PFSK-1 (cell line): ENCODE measurements around the gene RYR1.

ENCODE experiments used
- FOXP2 ChIP-seq: optimal IDR thresholded peaks from 2 replicates; pipeline ENCODE3; 2011; ENCODE audit warnings: borderline replicate concordance, control low read depth, inconsistent platforms; ENCODE audit not compliant: insufficient read depth; ENCODE audit errors: extremely low read length, extremely low read depth
- POLR2AphosphoS5 ChIP-seq: IDR thresholded peaks from 2 replicates; pipeline ENCODE4 v1.6.1; 2012; ENCODE audit warnings: low read depth, mild to moderate bottlenecking, control low read depth, low read length, moderate library complexity
- SIN3A ChIP-seq: IDR thresholded peaks from 2 replicates; pipeline ENCODE4 v1.6.1; 2012; ENCODE audit warnings: mild to moderate bottlenecking, low read length, moderate library complexity, borderline replicate concordance; ENCODE audit not compliant: insufficient read depth
- TAF1 ChIP-seq: IDR thresholded peaks from 2 replicates; pipeline ENCODE4 v1.6.1; 2012; ENCODE audit warnings: low read length, control low read depth, borderline replicate concordance; ENCODE audit not compliant: insufficient read depth
- TF ChIP-seq, protein P1 (sequence below), 2 experiments: IDR thresholded peaks; 2 replicates each; pipeline versions ENCODE4 v1.6.1 to v1.8.0; 2011 to 2012; ENCODE audit warnings: low read depth in 2 of 2, low read length in 2 of 2, control low read depth in 1 of 2, inconsistent platforms in 1 of 2, mild to moderate bottlenecking in 1 of 2, moderate library complexity in 1 of 2; ENCODE audit not compliant: insufficient read depth in 1 of 2

The RYR1 gene

DNA sequence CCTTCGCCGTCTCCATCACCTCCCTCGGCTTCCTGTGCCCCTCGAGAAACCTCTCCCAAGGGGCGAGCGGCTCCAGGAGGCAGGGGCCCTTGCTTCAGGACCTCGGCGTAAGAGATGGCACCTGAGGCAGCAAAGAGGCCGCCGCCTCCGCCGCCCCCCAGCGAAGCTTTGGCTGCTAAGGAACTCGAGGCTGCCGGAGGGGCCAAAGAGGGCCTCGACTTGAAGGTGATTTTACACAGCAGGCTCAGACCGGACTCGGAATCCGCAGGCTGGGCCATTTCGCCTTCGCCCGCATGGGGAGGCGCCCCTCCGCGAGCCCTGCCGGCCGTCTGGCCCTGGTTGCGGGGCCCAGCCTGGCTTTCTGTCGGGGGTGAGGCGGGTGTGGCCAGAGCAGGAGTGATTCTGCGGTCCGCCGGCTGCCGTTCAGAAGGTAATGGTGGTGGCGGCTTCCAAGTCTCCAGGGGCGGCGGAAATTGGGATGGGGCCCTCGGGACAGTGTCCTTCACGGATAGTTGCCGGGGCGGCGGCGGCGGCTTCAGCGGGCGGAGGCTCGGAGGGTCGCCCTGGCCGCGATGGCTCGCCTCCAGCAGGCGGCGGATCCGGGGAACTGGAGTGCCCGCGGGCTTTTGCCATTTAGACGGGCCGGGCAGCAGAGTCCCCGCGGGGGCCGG lies 47.1 kb upstream of the RYR1 start:
- TF ChIP-seq FOXP2 (no peak), POLR2AphosphoS5 (no peak), SIN3A (no peak), TAF1 (no peak)
- TF ChIP-seq, protein P1, sequence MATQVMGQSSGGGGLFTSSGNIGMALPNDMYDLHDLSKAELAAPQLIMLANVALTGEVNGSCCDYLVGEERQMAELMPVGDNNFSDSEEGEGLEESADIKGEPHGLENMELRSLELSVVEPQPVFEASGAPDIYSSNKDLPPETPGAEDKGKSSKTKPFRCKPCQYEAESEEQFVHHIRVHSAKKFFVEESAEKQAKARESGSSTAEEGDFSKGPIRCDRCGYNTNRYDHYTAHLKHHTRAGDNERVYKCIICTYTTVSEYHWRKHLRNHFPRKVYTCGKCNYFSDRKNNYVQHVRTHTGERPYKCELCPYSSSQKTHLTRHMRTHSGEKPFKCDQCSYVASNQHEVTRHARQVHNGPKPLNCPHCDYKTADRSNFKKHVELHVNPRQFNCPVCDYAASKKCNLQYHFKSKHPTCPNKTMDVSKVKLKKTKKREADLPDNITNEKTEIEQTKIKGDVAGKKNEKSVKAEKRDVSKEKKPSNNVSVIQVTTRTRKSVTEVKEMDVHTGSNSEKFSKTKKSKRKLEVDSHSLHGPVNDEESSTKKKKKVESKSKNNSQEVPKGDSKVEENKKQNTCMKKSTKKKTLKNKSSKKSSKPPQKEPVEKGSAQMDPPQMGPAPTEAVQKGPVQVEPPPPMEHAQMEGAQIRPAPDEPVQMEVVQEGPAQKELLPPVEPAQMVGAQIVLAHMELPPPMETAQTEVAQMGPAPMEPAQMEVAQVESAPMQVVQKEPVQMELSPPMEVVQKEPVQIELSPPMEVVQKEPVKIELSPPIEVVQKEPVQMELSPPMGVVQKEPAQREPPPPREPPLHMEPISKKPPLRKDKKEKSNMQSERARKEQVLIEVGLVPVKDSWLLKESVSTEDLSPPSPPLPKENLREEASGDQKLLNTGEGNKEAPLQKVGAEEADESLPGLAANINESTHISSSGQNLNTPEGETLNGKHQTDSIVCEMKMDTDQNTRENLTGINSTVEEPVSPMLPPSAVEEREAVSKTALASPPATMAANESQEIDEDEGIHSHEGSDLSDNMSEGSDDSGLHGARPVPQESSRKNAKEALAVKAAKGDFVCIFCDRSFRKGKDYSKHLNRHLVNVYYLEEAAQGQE (IDR thresholded peaks at IDR 0.05; ENCODE audit: insufficient read depth in 1 of 2, low read depth in 2 of 2, low read length in 2 of 2) = no peak

DNA sequence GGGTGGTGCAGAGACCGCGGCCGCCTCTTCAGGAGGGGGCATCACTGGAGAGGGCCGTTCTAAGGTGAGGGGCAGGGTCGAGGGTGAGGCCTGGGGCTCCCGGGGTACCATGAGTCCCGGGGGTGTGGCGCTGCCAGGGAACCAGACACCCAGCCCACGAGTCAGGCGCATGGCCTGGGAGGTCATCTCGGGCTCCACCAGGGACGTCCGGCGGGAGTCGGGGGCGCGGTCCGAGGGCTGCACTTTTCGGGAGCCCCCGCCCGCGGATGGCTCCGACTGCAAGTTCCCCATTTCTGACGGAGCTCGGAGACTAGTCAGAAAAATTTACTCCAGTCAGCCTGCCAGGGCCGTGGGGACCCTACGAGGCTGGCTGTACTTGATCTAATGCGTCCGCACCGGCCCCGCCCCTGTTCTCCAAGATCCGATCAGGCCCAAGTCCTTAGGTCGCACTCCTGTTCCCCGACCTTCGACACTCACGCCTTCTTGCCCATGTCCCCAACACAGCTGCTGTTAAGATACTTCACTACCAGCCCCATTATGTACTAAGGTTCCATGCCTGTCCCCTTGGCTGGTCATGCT lies 46.4 kb upstream of the RYR1 start:
- TF ChIP-seq TAF1 (no peak), SIN3A (peak; percentile 17; the same call in 1 of the 2 replicates)

DNA sequence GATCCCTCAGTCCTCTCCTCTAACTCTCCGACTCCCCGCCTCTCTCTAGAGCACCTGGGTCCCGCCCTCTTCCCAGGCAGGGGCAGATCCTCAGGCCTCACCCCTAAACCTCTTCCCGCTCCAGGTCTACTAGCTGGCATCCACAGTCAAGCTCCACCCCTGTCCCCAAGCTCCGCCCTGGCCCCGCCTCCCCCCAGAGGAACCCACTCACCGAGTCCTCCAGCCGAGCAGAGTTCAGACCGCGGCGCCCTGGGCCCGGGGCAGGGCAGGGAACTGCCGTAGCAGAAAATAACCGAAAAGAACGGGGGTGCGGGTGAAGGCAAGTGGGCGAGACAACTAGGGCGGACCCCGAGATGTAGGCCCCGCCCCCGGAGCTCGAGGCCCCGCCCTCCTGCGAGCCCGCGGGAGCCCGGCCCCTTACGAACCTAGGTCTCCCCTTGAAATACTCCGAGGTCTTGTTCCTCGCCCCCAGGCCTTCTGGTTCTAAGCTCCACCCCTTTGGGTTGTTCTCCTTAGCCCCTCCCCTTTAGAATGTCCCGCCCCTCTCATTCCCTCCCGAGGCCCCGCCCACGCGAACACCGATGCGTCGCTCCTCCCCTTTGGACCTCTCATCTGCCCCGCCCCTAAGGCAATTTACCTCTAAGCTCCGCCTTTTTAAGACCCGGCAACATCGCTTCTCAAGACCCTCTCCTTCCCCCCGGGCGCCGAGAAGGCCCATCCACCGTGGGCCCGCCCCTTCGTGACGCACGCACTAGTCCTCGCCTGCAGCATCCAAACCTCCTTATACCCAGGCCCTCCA lies 45.7 kb upstream of the RYR1 start, which contains the start of gene GGN:
TSS of gene GGN (minus strand) at position 485 of the 799 bp plus-strand sequence. CDS start 773 bp downstream, outside the sequence.
- peak; percentile 97 for TF ChIP-seq POLR2AphosphoS5
- TF ChIP-seq TAF1 = no peak
- TF ChIP-seq FOXP2 = peak; percentile 26
- peak; percentile 10; the same call in 1 of the 2 replicates for TF ChIP-seq SIN3A

DNA sequence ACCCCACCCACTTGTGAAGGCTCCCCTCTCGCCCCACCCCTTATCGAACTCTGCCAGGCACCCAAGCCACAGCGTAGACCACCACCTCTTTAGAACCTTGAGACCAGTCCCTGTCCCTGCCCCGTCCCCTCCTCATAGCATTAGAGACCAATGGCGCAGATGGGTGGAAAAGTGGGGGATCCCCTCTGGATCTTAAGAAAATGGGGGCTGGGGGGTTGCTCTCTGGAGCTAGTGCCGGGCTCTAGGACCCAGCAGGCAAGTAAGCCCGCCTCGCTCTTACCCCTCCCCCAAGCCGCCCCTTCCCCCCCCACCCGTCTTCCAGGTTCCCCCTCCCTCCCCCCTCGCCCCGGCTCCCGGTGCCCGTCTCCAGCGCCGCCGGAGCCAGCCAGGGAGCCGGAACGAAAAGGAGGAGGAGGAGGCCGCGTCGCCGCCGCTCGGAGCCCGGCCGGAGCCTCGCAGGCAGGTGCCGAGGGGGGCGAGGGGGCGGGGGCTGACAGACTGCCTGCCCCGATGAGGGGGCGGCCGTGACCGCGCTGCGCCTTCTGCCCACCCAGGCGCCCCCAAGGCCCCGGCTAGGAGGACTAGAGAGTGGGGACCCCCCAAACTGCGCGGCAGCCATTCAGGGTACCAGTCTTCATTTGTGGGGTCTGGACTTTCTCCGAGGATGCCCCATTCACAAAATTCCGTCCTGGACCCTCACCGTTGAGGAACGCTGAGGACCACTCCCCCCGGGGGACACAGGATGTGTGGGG lies 45.0 kb upstream of the RYR1 start, which contains the start of gene SPRED3:
TSS of gene SPRED3 (plus strand) at position 349 of the 752 bp plus-strand sequence. CDS start 1,606 bp downstream, outside the sequence.
- TF ChIP-seq, protein P1 (IDR thresholded peaks at IDR 0.05; ENCODE audit: insufficient read depth in 1 of 2, low read depth in 2 of 2, low read length in 2 of 2) = 0 out of 4 replicates have a peak, but pooled peaks of 1 of the 2 experiments have one; percentile 8
- peak; percentile 3 for TF ChIP-seq FOXP2
- no peak; the same call in 1 of the 2 replicates for TF ChIP-seq POLR2AphosphoS5
- 0 out of 2 replicates have a peak, but pooled peaks have one; percentile 0 for TF ChIP-seq TAF1
- TF ChIP-seq SIN3A = no peak

DNA sequence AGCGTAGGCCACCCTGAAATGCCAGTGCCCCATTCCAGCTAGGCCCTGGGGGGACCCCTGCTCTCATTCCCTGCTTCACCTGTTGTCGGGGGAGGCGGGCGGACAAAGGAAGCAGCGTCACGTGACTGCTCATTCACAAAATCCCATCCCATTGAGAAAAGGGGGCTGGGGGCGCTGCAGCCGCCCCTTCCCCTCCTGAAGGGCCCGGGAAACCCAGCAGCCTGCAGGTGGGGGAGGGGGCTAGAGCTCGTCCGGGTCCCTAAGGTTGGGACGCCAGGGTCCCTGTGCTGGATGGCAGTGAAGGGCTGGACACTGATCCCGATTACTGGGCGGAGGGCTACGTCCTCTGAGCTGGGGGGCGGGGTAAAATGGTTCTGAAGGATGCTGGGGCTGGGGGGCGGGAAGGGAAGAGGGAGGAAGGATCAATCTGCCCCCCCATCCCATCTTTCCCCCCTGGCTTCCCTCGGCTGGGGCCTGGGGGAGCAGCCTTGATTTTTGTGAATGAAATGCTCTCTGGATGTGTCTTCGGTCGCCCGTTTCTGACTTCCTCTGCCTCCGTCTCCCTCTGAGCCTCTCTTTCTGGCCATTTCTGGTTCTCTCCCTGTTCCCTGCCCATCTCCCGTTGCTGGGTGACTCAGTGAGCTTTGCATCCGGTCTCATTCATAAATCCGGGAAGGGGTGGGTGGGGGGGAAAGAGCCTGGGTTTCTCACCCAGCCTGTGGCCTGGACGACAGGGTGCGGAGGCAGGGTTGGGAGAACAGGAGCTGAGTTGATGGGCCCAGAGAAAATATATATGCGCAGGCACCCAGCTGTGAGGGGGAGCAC lies 44.2 kb upstream of the RYR1 start:
- TF ChIP-seq FOXP2 (no peak), POLR2AphosphoS5 (peak; percentile 73), SIN3A (peak; percentile 82; the same call in 1 of the 2 replicates), TAF1 (peak; percentile 78)
- TF ChIP-seq, protein P1 (IDR thresholded peaks at IDR 0.05; ENCODE audit: insufficient read depth in 1 of 2, low read depth in 2 of 2, low read length in 2 of 2) = 0 out of 4 replicates have a peak, but pooled peaks of 1 of the 2 experiments have one; percentile 23
